Uterus (tissue), 4 donors: ENCODE measurements around the gene JOSD1. TPM values are rescaled to one million over a fixed set of nuclear protein-coding genes. Genes with fewer than 3 reads are reported as not detected.
A peak's percentile ranks its signal among the peaks of the same experiment; 100 is the strongest.

Experiments
- DNase-seq, 2 donors: peaks; one replicate each; pipeline ENCODE4 v3.0.0-alpha.2; 2019 to 2020
- H3K27ac ChIP-seq, 2 donors: fragments of 200-600 bp; sonication (generic); 1 replicate in 1 of 2; 2 replicates in 1 of 2; pipeline ENCODE4 v1.5.1; 2016 to 2018
- H3K27me3 ChIP-seq, 2 donors: fragments of 200-600 bp; sonication (generic); one replicate each; pipeline ENCODE4 v1.5.1; 2018 to 2019; ENCODE audit warnings: control low read depth in 1 of 2
- H3K36me3 ChIP-seq, 2 donors: fragments of 200-600 bp; sonication (generic); one replicate each; pipeline ENCODE4 v1.5.1; 2019; ENCODE audit warnings: control low read depth in 1 of 2
- H3K4me1 ChIP-seq, 2 donors: fragments of 200-600 bp; sonication (generic); one replicate each; pipeline ENCODE4 v1.5.1; 2018 to 2019; ENCODE audit warnings: control low read depth in 1 of 2
- H3K4me3 ChIP-seq, 2 donors: fragments of 200-600 bp; sonication (generic); 1 replicate in 1 of 2; 2 replicates in 1 of 2; pipeline ENCODE4 v1.5.1; 2018 to 2019; ENCODE audit warnings: mild to moderate bottlenecking in 1 of 2
- H3K9me3 ChIP-seq, 2 donors: fragments of 200-600 bp; sonication (generic); one replicate each; pipeline ENCODE4 v1.5.1; 2019; ENCODE audit warnings: control low read depth in 1 of 2
- POLR2A ChIP-seq, 2 donors: fragments of 450-650 bp; IDR thresholded peaks; one replicate each; pipeline ENCODE4 v1.6.1; 2016; ENCODE audit warnings: antibody characterized with exemption in 2 of 2, mild to moderate bottlenecking in 1 of 2, moderate library complexity in 1 of 2
- intact Hi-C: fragments of 100-400 bp; cut with DNase I; formaldehyde crosslinking; loops from one replicate; pipeline ENCODE4 v1.15.1; 2023; ENCODE audit warnings: low total_unique reads
- total RNA-seq, 4 donors: library from RNA; depleted of rRNA in 3 of 4; stranded (reverse); fragments of >200 nt in 3 of 4; gene quantifications; one replicate each; pipeline versions ENCODE4 v1.1.0 to v1.2.4, GENCODE V29; 2014 to 2023
- TF ChIP-seq, protein P1 (sequence below), 4 experiments: fragments of 200-600 bp in 2 of 4; fragments of 450-650 bp in 2 of 4; sonication (generic) in 2 of 4; IDR thresholded peaks; one replicate each; pipeline ENCODE4 v1.5.1; 2016 to 2019; ENCODE audit warnings: antibody characterized with exemption in 4 of 4, mild to moderate bottlenecking in 2 of 4, moderate library complexity in 1 of 4
- donor health status: DM: yes; HTN: yes; CAD: no.

JOSD1 gene
- total RNA-seq, 4 donors from 2014 or later: 24.4 to 57.9 (median 40.2) TPM

- no peaks in the 10 kb centered on the region for H3K9me3 ChIP-seq
- intact Hi-C loops: no loop called here
- DNase-seq: peak; percentile 59 to 64
- no peak for TF ChIP-seq POLR2A (IDR thresholded peaks at IDR 0.05)
- TF ChIP-seq, protein P1, sequence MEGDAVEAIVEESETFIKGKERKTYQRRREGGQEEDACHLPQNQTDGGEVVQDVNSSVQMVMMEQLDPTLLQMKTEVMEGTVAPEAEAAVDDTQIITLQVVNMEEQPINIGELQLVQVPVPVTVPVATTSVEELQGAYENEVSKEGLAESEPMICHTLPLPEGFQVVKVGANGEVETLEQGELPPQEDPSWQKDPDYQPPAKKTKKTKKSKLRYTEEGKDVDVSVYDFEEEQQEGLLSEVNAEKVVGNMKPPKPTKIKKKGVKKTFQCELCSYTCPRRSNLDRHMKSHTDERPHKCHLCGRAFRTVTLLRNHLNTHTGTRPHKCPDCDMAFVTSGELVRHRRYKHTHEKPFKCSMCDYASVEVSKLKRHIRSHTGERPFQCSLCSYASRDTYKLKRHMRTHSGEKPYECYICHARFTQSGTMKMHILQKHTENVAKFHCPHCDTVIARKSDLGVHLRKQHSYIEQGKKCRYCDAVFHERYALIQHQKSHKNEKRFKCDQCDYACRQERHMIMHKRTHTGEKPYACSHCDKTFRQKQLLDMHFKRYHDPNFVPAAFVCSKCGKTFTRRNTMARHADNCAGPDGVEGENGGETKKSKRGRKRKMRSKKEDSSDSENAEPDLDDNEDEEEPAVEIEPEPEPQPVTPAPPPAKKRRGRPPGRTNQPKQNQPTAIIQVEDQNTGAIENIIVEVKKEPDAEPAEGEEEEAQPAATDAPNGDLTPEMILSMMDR (IDR thresholded peaks at IDR 0.05): peak in 3 of 4 experiments; percentile 58 to 61 (median 61)
- peak overlapping the region; percentile 8 to 53 for H3K27ac ChIP-seq
- no peaks in the 10 kb centered on the region for H3K4me1 ChIP-seq
- H3K4me3 ChIP-seq: no peak overlapping the region
- no peaks in the 10 kb centered on the region for H3K27me3 ChIP-seq
- H3K36me3 ChIP-seq: no peaks in the 10 kb centered on the region
Measured at GRCh38 chr22:38718414-38718813, 17.7 kb upstream of the JOSD1 start.

- H3K36me3 ChIP-seq: no peaks in the 10 kb centered on the region
- intact Hi-C loops: no loop called here
Measured at GRCh38 chr22:38717244-38717643, 16.5 kb upstream of the JOSD1 start.

DNA sequence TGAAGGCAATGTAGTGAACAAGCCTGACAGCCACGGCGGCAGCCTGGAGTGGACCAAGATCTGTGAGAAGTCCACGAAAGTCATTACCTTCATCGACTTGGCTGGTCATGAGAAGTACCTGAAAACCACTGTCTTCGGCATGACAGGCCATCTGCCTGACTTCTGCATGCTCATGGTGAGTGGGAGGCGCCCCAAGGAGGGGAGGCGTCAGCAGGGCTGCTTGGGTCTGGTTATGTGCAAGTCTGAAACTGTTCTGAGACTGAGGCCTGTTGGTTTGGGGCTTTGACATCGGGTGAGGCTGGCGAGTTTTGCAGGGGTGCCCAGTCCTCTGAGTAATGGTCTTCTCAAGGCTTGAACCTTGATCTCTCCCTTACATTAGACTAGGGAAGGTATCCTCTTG lies 16.1 kb upstream of the JOSD1 start:
- DNase-seq: no peak
- intact Hi-C loops: no loop called here
- no peak overlapping the region for H3K27ac ChIP-seq
- H3K36me3 ChIP-seq: no peaks in the 10 kb centered on the region
- H3K27me3 ChIP-seq: no peaks in the 10 kb centered on the region
- no peak for TF ChIP-seq POLR2A (IDR thresholded peaks at IDR 0.05)
- TF ChIP-seq, protein P1 (IDR thresholded peaks at IDR 0.05): no peak
- no peaks in the 10 kb centered on the region for H3K4me1 ChIP-seq
- no peak overlapping the region for H3K4me3 ChIP-seq
- no peaks in the 10 kb centered on the region for H3K9me3 ChIP-seq

More at GRCh38 chr22:38717244-38717643, 16.5 kb upstream of the JOSD1 start:
- Histone ChIP-seq H3K4me1 (no peaks in the 10 kb centered on the region), H3K27ac (peak overlapping the region in 1 of 2 donors; percentile 53), H3K4me3 (no peak overlapping the region), H3K9me3 (no peaks in the 10 kb centered on the region), H3K27me3 (no peaks in the 10 kb centered on the region)
- DNase-seq: no peak
- TF ChIP-seq, protein P1 (IDR thresholded peaks at IDR 0.05): no peak
- no peak for TF ChIP-seq POLR2A (IDR thresholded peaks at IDR 0.05)

DNA sequence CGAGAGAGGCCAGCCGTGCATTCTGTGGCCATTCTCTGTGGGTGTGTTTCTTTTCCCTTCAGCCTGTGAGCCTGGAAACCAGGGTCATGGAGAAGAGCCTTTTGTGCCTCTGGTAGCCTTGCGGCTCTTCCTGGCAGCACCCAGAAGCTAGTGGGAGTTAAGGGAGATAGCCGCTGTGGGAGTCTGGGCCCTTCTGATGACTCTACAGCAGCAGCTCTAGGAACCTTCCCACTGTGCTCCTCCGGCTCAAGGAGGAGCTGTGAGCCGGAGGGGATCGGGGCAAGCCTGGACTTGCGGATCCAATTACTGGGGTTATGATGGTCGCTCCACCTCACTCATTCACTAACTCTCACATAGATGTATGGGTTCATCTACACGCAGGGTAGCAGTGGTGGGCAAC lies 15.5 kb upstream of the JOSD1 start:
- no peak overlapping the region for H3K27ac ChIP-seq
- TF ChIP-seq, protein P1 (IDR thresholded peaks at IDR 0.05): no peak
- no peak for TF ChIP-seq POLR2A (IDR thresholded peaks at IDR 0.05)
- no peaks in the 10 kb centered on the region for H3K4me1 ChIP-seq
- DNase-seq: no peak
- H3K36me3 ChIP-seq: no peaks in the 10 kb centered on the region
- no peaks in the 10 kb centered on the region for H3K9me3 ChIP-seq
- H3K27me3 ChIP-seq: no peaks in the 10 kb centered on the region
- no peak overlapping the region for H3K4me3 ChIP-seq
- intact Hi-C loops: no loop called here

- H3K36me3 ChIP-seq: no peaks in the 10 kb centered on the region
- DNase-seq: no peak
Measured at GRCh38 chr22:38715852-38716251, 15.1 kb upstream of the JOSD1 start.

More at GRCh38 chr22:38715852-38716251, 15.1 kb upstream of the JOSD1 start:
- no peak overlapping the region for H3K27ac ChIP-seq
- no peaks in the 10 kb centered on the region for H3K27me3 ChIP-seq
- H3K9me3 ChIP-seq: no peaks in the 10 kb centered on the region
- H3K4me3 ChIP-seq: no peak overlapping the region
- no peaks in the 10 kb centered on the region for H3K4me1 ChIP-seq
- TF ChIP-seq, protein P1 (IDR thresholded peaks at IDR 0.05): no peak
- no peak for TF ChIP-seq POLR2A (IDR thresholded peaks at IDR 0.05)
- intact Hi-C loops: no loop called here
